ENCODE measurements around the gene DDX3X. TPM values are rescaled to one million over a fixed set of nuclear protein-coding genes. Genes with fewer than 3 reads are reported as not detected.
"Not testable (repeated sequence)": the region's sequence is repeated elsewhere in the genome, so short reads cannot be mapped to it uniquely, and the experiment has no call there.

Gene DDX3X
- total and polyA plus RNA-seq, 3 donors from 2014 or later = 121 to 157 (median 133) TPM

DNA sequence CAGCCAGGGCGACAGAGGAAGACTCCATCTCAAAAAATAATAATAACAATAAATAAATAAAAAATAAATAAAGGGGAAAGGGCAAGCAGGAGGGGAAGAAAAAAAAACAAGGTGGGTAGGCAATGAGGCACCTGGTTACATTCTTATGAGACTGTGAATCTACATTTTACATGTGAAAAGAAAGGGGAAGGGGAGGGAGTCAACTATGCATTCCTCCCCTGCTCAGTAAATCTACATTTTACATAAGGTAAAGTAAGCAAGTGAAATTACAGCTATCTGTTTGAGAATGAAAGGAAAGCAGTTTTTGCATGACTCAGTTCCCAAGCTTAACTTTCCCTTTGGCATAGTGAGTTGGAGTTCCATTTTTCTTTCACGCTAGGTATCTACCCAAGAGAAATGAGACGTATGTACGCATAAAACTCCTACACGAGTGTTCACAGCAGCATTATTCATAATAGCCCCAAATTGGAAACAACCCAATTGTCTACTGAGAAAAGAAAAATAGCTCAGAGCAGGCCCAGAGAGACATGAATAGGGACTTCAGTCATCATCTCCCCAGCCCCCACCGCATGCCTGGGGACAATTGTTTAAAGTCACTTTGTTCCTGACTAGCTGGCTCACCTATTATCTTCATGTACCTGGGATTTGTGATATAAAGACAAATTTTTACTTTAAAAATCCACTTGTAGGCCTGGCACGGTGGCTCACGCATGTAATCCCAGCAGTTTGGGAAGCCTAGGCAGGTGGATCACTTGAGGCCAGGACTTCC, 52.4 kb downstream of the DDX3X start:
- intact Hi-C loops (cut with DNase I; ENCODE audit: low total_unique reads) = no loop called here
- Histone ChIP-seq H3K36me3 (ENCODE audit: low read depth, missing control alignments) (no peaks in the 10 kb centered on the region), H3K9me3 (no peaks in the 10 kb centered on the region), H3K27ac (no peak overlapping the region), H3K27me3 (no peaks in the 10 kb centered on the region), H3K4me3 (no peak overlapping the region), H3K4me1 (no peaks in the 10 kb centered on the region)
- no peak for DNase-seq
- 91% methylated on average over 6 to 8 of the region's 8 CpGs for WGBS, 2 donors
- TF ChIP-seq POLR2A (IDR thresholded peaks at IDR 0.05) = no peak
- no peak for TF ChIP-seq CTCF (IDR thresholded peaks at IDR 0.05)

- Histone ChIP-seq H3K9me3 (no peaks in the 10 kb centered on the region), H3K27me3 (no peaks in the 10 kb centered on the region), H3K27ac (no peak overlapping the region), H3K4me1 (no peaks in the 10 kb centered on the region), H3K4me3 (no peak overlapping the region), H3K36me3 (ENCODE audit: low read depth, missing control alignments) (no peaks in the 10 kb centered on the region)
- intact Hi-C loops (cut with DNase I; ENCODE audit: low total_unique reads) = no loop called here
- no peak for TF ChIP-seq POLR2A (IDR thresholded peaks at IDR 0.05)
- TF ChIP-seq CTCF (IDR thresholded peaks at IDR 0.05) = no peak
- 72 to 83% methylated on average over 8 of the region's 8 CpGs for WGBS, 2 donors
- DNase-seq = no peak
These were observed 54.6 kb downstream of the DDX3X start for GRCh38 chrX:41388543-41388942.

DNA sequence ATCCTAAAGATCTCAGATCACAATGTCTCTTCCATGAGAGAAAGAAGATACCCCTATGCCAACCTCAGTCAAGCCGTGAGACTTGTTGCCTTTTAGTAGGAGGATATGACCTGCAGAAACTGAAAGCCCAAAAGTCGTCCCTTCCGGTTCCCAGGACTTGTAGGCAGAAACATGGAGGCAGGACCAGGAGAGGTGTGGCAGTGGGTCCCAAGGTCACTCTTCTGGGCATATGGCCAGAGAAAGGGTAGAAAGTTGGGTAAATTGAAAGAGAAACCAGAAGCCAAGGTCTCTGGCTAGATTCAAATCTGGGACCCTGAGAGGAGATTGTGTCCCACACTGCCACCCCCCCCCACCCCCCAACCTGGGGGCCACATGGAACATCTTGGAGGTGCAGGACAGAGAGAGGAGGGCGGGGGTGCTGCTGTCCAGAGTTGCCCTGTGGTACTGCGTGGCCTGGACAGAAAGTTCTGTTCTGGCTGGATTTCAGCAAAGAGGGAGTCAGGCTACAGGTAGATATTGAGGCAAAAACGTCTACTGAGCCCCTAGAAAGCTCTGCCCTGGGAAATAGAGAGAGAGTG, 55.4 kb downstream of the DDX3X start:
- 59 to 69% methylated on average over 6 of the region's 6 CpGs for WGBS, 2 donors

GRCh38 chrX:41390576-41390975, 56.6 kb downstream of the DDX3X start:
- intact Hi-C loops (cut with DNase I; ENCODE audit: low total_unique reads); H3K4me3 ChIP-seq; H3K27ac ChIP-seq; H3K9me3 ChIP-seq; H3K27me3 ChIP-seq; H3K4me1 ChIP-seq; H3K36me3 ChIP-seq (ENCODE audit: low read depth, missing control alignments); DNase-seq: not testable (repeated sequence)
- WGBS, 2 donors = 84 to 92% methylated on average over 3 to 6 of the region's 7 CpGs

More for the DNA sequence above, 55.4 kb downstream of the DDX3X start:
- H3K9me3 ChIP-seq = no peaks in the 10 kb centered on the region
- DNase-seq = peak; percentile 15
- no peaks in the 10 kb centered on the region for H3K36me3 ChIP-seq (ENCODE audit: low read depth, missing control alignments)
- TF ChIP-seq POLR2A (IDR thresholded peaks at IDR 0.05) (no peak), CTCF (IDR thresholded peaks at IDR 0.05) (no peak)
- H3K27me3 ChIP-seq = no peaks in the 10 kb centered on the region
- no peak overlapping the region for H3K4me3 ChIP-seq
- intact Hi-C loops (cut with DNase I; ENCODE audit: low total_unique reads) = no loop called here
- no peaks in the 10 kb centered on the region for H3K4me1 ChIP-seq
- no peak overlapping the region for H3K27ac ChIP-seq

DNA sequence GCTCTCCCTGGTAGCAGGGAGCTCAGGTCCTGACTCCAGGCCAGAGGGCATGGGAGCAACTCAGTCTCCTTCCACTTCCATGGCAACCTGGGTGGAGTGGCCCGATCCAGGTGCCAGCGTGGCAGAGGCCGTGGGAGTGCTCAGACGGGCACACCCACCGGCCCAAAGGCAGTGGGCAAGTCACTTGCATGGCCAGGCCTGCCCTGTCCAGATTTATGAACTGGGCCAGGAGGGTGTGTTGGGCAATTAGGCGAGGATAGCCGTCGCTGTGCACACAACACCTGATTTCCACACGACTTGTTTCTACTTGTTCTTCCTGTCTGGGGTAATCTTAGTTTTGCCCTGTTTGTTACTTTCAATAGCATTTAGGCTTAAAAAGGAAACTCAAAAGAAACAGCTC, 57.6 kb downstream of the DDX3X start:
- no peaks in the 10 kb centered on the region for H3K9me3 ChIP-seq
- WGBS, 2 donors = 76% methylated on average over 8 of the region's 9 CpGs; no CpG with 5 or more reads in 1 of the 2 donors
- intact Hi-C loops (cut with DNase I; ENCODE audit: low total_unique reads) = no loop called here
- no peaks in the 10 kb centered on the region for H3K36me3 ChIP-seq (ENCODE audit: low read depth, missing control alignments)
- no peaks in the 10 kb centered on the region for H3K27me3 ChIP-seq
- no peak overlapping the region for H3K27ac ChIP-seq
- H3K4me1 ChIP-seq = no peaks in the 10 kb centered on the region
- TF ChIP-seq POLR2A (IDR thresholded peaks at IDR 0.05) = no peak
- TF ChIP-seq CTCF (IDR thresholded peaks at IDR 0.05) = no peak
- DNase-seq = no peak
- H3K4me3 ChIP-seq = no peak overlapping the region

Data from testis (tissue), 3 donors.